ENCODE results near the gene RNF222.

The RNF222 gene

DNA sequence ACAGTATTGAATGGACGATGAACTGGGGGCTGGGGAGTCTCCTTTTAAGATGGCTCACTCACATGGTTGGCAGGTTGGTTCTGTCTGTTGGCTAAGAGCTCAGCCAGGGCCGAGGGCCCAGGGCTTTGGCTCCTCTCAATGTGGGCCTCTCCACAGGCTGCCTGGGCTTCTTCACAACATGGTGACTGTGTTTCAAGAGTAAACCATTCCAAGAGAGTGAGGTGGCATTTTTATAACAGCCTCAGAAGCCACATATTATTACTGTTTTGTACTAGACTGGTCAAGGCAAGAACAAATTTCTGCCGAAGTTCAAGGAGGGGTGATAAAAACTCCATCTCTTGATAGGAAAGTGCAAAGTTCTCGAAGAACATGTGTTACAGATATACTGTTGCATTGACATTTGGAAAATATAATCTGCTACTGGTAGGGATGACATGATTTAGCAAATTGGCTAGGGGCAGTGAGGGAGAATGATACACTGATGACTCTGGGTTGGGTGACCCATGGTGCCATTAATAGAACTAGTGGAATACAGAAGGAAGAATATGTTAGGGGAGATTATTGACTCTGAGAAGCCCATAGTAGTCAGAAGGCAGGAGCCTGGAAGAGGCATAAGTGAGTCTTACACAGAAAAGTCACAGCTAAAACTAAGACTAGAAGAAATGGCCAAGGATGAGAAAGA is 34.8 kb downstream of the RNF222 start:
- H3F3A ChIP-seq (ENCODE audit: low read depth) = no peaks in the 10 kb centered on the region
- peaks cover 5% of the 10 kb centered on the region for H3K4me1 ChIP-seq (ENCODE audit: insufficient read depth, low read length, poor library complexity, severe bottlenecking)
- H3K9me2 ChIP-seq (replicated peaks; ENCODE audit: low read depth, low read length) = no peaks in the 10 kb centered on the region
- H4K20me1 ChIP-seq (ENCODE audit: insufficient read depth, low read length, poor library complexity, severe bottlenecking) = no peaks in the 10 kb centered on the region
- no peaks in the 10 kb centered on the region for H3K27me3 ChIP-seq (ENCODE audit: insufficient read depth, low read length, poor library complexity, severe bottlenecking)
- H3K9me3 ChIP-seq (ENCODE audit: insufficient read depth, low read depth, low read length) = no peaks in the 10 kb centered on the region
- H3K79me2 ChIP-seq (ENCODE audit: insufficient read depth, low read length) = no peaks in the 10 kb centered on the region
- no peak overlapping the region for H3K4me2 ChIP-seq (ENCODE audit: low read depth, low read length, poor library complexity, severe bottlenecking)
- no peak overlapping the region for H3K4me3 ChIP-seq (ENCODE audit: low read length, poor library complexity, severe bottlenecking)
- no peak overlapping the region for H3K9ac ChIP-seq (ENCODE audit: low read depth, low read length, poor library complexity, severe bottlenecking)
- H3K36me3 ChIP-seq (ENCODE audit: insufficient read depth, low read length) = no peaks in the 10 kb centered on the region
- H2AFZ ChIP-seq (ENCODE audit: low read length) = no peak overlapping the region
- no peak for TF ChIP-seq EZH2phosphoT487 (IDR thresholded peaks at IDR 0.05; ENCODE audit: borderline replicate concordance)
- TF ChIP-seq CTCF (conservative IDR thresholded peaks at IDR 0.05; ENCODE audit: low read length) = no peak

DNA sequence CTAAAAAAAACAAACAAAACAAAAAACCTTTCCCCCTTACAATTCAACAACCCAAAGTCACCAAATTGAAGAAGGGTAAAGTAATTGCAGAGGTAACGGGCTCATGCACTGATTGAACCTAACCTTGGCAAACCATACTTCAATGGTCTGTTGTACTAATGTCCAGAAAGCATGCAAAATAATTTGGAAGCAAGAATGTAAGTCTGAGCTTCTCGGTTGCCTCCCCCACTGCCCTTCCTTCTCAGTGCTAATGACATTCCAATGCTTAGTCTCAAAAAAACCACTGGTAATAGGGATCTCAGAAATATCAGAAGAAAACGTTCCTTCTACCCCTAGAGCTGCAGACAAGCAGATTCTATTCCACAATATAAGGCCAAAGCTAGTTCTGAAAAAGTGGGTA is 36.9 kb downstream of the RNF222 start:
- H3K79me2 ChIP-seq (ENCODE audit: insufficient read depth, low read length) = no peaks in the 10 kb centered on the region
- no peaks in the 10 kb centered on the region for H4K20me1 ChIP-seq (ENCODE audit: insufficient read depth, low read length, poor library complexity, severe bottlenecking)
- H3K9me3 ChIP-seq (ENCODE audit: insufficient read depth, low read depth, low read length) = no peaks in the 10 kb centered on the region
- H2AFZ ChIP-seq (ENCODE audit: low read length) = no peak overlapping the region
- no peaks in the 10 kb centered on the region for H3K36me3 ChIP-seq (ENCODE audit: insufficient read depth, low read length)
- H3K4me3 ChIP-seq (ENCODE audit: low read length, poor library complexity, severe bottlenecking) = no peak overlapping the region
- H3F3A ChIP-seq (ENCODE audit: low read depth) = no peaks in the 10 kb centered on the region
- H3K9me2 ChIP-seq (replicated peaks; ENCODE audit: low read depth, low read length) = no peaks in the 10 kb centered on the region
- TF ChIP-seq CTCF (conservative IDR thresholded peaks at IDR 0.05; ENCODE audit: low read length) (no peak), EZH2phosphoT487 (IDR thresholded peaks at IDR 0.05; ENCODE audit: borderline replicate concordance) (no peak)
- no peak overlapping the region for H3K4me2 ChIP-seq (ENCODE audit: low read depth, low read length, poor library complexity, severe bottlenecking)
- peaks cover 5% of the 10 kb centered on the region for H3K4me1 ChIP-seq (ENCODE audit: insufficient read depth, low read length, poor library complexity, severe bottlenecking)
- no peak overlapping the region for H3K9ac ChIP-seq (ENCODE audit: low read depth, low read length, poor library complexity, severe bottlenecking)
- no peaks in the 10 kb centered on the region for H3K27me3 ChIP-seq (ENCODE audit: insufficient read depth, low read length, poor library complexity, severe bottlenecking)

DNA sequence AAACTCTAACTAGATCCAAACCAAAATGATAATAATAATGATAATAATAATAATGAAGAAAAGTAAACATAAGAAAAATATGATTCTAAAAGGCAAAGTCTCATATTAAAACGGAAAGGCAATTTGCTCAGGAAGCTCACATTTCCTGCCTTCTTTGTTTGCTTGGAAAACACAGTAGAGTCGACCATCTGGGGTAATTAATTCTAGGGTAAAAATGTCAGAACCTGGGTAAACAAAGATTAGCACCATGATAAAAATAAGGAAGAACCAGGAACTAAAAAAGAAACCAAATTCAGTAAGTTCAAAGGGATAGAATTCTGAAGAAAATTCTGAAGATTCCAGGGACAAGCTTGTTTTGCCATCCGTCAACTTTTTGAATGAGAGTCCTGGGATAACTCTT is 37.4 kb downstream of the RNF222 start:
- TF ChIP-seq CTCF (conservative IDR thresholded peaks at IDR 0.05; ENCODE audit: low read length) = no peak
- no peak for TF ChIP-seq EZH2phosphoT487 (IDR thresholded peaks at IDR 0.05; ENCODE audit: borderline replicate concordance)
- Histone ChIP-seq H3K9me2 (replicated peaks; ENCODE audit: low read depth, low read length) (no peaks in the 10 kb centered on the region), H4K20me1 (ENCODE audit: insufficient read depth, low read length, poor library complexity, severe bottlenecking) (no peaks in the 10 kb centered on the region), H3K4me3 (ENCODE audit: low read length, poor library complexity, severe bottlenecking) (no peak overlapping the region), H3K9ac (ENCODE audit: low read depth, low read length, poor library complexity, severe bottlenecking) (no peak overlapping the region), H3K79me2 (ENCODE audit: insufficient read depth, low read length) (no peaks in the 10 kb centered on the region), H2AFZ (ENCODE audit: low read length) (no peak overlapping the region), H3K9me3 (ENCODE audit: insufficient read depth, low read depth, low read length) (no peaks in the 10 kb centered on the region), H3K27me3 (ENCODE audit: insufficient read depth, low read length, poor library complexity, severe bottlenecking) (no peaks in the 10 kb centered on the region), H3K4me1 (ENCODE audit: insufficient read depth, low read length, poor library complexity, severe bottlenecking) (peaks cover 5% of the 10 kb centered on the region), H3K4me2 (ENCODE audit: low read depth, low read length, poor library complexity, severe bottlenecking) (no peak overlapping the region), H3F3A (ENCODE audit: low read depth) (no peaks in the 10 kb centered on the region), H3K36me3 (ENCODE audit: insufficient read depth, low read length) (no peaks in the 10 kb centered on the region)

Measured in Loucy (cell line).